NCI-H1930 (cell line): ENCODE results near the gene DRAM1.
"Not testable (repeated sequence)": the region's sequence is repeated elsewhere in the genome, so short reads cannot be mapped to it uniquely, and the experiment has no call there.

ENCODE experiments used
- DNase-seq, 2 experiments: peaks; one replicate each; lab custom pipeline; 2025; lab: John Stamatoyannopoulos, UW

The DRAM1 gene

DNA sequence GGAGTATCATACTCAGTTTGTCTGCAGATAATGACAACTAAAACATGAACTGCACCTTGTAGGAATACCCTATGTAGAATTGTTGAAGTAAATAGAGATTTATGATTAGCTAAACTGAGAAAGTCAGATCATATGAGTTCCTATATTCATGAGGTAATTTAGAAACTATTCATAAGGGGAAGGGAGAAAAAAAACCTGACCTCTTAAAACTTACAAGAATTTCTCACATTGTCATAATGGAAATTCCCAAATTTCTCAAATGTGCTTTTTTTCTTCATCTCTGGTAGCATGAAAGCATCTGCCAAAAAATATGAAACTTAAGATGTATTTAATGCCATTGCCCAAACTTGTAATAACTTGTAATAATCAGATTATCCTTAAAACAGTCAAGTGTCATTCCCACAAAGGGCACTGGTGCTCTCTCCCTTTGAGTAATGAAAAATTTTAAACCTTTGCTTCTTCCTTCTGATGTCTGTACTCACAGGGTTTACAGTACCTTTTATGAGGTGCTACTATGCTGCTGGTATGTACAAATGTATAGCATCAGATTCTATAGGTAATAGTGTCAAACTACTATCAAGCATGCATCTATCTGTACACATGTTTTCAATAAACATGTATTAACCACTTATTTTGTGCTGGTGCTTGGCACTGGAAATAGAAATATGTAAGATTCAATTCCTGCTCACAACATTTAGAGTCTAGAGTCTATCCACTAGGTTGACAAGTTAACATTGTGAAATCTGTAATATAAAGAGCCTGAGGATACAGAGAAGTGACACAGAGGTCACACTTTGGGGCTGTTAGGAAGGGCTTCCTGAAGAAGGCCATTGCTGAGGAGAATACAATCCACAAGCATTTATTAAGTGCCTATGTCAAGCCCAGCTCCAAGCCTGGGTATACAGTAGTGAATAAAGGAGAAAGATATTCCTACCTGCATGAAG, 17.4 kb upstream of the DRAM1 start:
- DNase-seq = no peak

DNA sequence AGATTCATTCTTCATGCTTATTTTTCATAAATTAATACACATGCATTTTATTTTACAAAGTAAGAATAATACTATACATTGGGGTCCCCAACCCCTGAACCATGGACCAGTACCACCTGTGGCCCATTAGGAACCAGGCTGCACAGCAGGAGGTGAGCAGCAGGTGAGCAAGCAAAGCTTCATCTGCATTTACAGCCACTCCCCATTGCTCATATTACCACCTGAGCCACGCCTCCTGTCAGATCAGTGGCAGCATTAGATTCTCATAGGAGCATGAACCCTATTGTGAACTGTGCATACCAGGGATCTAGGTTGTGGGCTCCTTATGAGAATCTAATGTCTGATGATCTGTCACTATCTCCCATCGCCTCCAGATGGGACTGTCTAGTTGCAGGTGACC, 15.7 kb upstream of the DRAM1 start:
- not testable (repeated sequence) for DNase-seq

DNA sequence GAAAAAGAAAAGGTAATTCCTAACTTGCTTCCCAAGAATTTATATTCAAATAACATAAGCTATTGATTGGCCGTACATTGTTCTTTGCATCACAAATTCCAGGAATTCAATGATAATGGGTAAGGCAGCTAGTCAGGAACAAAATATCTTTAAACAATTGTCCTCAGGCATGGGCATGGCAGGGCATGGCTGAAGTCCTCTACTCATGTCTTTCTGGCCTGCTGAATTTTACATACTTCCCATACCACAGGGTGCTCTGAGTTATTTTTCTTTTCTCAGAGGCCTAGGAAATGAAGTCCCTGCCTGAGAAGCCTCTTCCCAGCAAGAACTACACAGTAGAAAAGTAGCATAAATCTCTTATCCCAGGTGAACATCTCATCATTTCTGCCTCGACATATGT, 15.1 kb upstream of the DRAM1 start:
- no peak for DNase-seq

DNA sequence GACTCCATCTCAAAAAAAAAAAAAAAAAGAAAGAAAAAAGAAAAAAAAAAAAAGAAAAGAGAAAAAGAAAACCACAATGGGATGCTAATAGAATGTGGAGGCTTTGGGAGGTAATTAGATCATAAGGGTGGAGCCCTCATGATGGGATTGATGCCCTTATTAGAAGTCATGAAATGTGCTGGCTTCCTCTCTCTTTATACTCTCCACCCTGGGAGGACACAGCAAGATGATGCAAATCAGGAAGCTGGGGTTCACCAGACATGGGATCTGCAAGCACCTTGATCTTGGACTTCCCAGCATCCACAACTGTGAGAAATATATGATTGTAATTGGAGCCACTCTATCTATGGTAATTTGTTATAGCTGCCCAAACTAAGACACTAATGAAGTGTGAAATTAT, 13.4 kb upstream of the DRAM1 start:
- no peak for DNase-seq

DNA sequence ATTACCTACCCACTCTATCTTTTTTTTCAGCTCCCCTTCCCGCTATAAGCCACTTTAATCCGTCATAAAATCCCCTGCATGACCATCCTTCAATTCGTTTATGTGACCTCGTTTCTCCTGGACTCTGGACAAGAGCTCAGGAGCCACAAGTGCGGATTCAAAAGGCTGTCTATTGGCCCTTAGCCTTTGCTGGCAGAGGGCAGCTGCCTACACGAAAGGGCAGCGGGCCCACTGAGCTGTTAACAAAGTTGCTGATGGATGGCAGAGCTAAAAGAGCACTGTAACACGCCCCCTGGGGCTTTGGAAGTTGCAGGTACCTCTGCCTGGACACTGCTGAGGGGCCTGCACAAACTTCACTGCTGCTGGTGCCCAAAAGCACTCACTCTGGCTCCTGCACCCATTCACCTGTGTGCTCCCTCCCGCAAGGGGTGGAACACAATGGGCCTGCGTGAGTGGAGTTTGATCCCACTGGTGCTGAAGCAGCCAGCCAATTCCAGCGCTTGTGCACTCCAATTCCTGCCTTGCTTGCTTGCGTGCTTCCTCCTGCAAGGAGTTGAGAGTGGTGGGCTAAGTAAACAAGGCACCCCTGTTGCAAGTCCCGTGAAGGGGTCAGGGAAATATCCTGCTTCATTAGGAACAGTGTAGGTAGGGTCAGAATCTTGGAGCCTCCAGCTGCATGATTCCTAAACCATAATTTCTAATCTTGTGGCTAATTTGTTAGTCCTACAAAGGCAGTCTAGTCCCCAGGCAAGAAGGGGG, 10.6 kb upstream of the DRAM1 start:
- DNase-seq = no peak

DNA sequence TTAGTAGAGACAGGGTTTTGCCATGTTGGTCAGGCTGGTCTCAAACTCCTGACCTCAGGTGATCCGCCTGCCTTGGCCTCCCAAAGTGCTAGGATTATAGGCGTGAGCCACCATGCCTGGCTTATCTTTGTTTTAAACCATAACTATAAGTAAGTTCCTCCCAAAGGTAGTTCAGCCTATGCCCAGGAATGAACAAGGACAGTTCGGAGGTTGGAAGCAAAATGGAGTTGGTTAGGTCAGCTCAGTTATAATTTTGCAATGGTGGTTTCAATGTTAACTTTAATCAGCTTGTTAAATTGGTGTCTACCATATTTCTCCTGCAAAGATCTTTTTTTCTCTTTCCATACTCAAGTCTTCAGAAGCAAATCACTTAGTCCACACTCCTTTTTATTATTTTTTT, 9.8 kb upstream of the DRAM1 start:
- not testable (repeated sequence) for DNase-seq

DNA sequence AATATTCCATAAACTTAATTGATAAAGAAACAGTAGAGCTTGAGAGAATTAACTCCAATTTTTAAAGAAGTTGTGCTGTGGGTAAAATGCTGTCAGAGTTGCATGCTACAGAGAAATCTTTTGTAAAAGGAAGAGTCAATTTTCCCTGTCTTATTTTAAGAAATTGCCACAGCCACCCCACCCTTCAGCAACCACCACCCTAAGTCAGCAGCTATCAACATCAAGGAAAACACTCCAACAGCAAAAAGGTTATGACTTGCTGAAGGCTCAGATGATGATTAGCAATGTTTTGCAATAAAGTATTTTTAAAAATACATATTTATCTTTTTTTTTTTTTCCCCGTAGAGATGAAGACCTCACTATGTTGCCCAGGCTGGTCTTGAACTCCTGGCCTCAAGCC, 6.5 kb upstream of the DRAM1 start:
- no peak for DNase-seq

DNA sequence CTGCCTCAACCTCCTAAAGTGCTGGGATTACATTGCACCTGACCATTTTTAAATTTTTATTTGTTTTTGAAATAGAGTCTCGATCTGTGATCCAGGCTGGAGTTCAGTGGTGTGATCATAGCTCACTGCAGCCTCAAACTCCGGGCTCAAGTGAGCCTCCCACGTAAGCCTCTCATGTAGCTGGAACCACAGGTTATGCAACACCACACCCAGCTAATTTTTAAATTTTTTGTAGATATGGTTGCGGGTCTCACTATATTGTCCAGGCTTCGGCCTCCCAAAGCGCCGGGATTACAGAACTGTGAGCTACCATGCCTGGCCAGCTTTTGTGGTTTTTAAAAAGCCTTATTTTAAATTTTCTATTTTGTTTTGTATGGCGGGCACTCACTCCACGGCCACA, 2.2 kb upstream of the DRAM1 start:
- no peak for DNase-seq

DNA sequence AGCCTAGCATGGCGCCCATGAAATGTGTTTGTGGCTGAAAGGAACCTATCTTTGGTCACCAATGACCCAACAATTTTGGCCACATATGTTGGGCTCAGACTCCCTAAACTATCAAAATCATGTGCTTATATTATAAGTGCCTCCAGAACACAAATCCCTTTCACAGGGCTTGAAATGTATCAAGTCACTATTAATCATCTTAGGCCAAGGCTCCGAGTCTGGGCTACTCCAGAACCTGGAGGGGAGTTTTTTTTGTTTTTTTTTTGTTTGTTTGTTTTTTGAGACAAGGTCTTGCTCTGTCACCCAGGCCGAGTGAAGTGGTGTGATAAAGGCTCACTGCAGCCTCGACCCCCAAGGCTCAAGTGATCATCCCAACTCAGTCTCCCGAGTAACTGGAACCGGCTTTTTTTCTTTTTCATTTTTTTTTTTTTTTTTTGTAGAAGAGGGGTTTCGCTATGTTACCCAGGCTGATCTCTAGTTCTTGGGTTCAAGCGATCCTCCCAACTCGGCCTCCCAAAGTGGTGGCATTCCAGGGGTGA, 989 bp upstream of the DRAM1 start:
- no peak for DNase-seq

DNA sequence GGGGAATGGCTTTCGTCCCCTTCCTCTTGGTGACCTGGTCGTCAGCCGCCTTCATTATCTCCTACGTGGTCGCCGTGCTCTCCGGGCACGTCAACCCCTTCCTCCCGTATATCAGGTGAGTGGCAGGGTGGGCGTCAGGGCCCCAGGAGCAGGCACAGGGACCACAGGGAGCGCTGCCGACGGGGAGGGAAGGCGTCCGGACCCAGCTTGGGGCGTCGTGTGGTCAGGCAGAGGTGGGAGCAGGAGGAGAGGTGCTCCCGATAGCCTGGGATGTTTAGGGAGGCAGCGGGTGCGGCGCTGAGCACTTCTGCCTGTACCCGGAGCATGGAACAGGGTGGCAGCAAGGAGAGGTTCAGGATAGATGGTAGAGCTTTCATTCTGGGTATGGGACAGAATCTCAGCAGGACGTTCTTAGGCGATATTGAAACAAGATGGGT, 444 bp downstream of the DRAM1 start:
- DNase-seq = no peak

DNA sequence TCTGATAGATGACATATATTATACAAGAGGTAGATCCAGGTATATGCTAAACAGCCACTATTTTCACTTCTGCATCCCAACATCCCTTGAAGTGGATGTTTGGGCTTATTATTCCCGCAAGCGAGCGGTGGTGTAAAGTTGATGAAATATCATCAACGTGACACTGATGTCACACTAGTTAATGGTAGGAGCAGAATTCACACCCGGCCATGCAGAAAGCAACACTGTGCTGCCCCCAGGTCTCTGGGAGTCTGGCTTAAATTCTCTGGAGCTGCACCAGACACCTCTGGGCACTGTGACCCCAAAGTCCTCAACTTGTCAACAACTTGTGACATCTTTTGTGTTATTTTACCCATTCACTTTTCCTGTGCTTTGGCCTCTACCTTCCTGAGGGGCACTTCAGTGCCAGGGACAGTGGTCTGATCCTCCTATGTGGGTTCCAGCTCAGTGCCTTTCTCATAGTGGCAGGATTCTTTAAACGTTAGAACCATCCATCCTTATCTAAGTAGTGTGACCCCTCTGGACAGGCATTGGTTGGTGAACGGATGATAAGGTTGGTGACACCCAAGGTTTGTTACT, 952 bp downstream of the DRAM1 start:
- DNase-seq = no peak

DNA sequence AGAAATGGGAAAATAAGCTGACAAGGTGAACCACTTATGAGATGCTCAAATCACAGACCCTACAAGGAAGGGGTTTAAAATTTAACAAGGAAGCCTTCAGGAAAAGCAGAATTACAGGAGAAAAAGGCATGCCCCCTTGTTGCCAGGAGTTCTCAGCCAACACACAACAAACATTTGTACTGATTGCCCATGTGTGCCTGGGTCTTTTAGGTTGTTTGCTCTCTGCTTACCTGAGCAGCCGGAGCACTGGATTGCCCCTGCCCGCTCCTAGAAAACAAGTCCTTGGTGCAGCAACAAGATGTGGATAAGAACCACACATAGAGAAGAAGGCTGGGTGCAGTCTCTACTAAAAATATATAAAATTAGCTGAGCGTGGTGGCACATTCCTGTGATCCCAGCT, 3.4 kb downstream of the DRAM1 start:
- DNase-seq = no peak

DNA sequence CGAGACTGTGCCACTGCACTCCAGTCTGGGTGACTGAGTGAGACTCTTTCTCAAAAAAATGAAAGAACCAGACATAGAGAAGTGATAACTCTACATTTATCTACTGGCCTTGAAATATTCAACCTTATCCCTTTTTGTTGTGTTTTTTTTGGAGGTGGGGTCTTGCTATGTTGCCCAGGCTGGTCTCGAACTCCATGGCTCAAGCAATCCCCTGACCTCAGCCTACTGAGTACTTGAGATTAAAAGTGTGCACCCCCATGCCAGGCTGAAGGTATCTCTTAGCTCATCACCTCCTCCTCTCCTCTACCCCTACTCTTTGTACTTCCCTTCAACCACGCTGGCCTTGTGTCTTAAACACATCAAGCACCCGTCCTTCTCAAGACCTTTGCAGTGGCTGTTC, 3.8 kb downstream of the DRAM1 start:
- no peak for DNase-seq

DNA sequence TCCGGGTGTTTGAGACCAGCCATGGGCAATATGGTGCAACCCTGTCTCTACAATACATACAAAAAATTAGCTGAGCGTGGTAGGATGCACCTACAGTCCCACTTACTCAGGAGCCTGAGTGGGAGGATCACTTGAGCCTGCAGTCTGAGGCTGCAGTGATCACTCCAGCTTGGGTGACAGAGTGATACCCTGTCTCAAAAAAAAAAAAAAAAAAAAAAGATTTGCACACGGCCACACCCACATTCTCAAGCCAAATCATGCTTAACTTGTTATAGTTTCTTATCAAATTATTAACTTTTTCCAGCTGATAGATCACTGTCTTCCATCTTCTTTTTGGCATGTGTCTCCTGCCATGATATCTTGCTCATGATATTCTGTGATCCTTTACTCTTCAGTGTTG, 6.8 kb downstream of the DRAM1 start:
- no peak for DNase-seq

DNA sequence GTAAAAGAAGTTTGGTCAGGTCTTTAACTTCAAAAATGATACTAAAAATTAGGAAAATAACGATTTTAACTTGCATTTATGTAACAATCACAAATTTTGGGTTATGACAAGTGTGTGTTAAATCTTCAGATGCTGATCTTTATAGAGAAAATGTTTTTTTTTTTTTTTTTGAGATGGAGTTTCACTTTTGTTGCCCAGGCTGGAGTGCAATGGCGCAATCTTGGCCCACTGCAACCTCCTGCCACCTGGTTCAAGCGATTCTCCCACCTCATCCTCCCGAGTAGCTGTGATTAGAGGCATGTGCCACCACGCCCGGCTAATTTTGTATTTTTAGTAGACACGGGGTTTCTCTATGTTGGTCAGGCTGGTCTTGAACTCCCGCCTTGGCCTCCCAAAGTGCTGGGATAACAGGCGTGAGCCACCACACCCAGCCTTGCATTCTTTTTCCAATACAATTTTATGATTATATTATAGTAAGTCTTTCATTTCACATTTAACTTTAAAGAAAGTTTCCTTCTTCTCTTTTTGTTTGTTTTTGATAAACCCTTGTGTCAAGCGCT, 7.5 kb downstream of the DRAM1 start:
- DNase-seq = not testable (repeated sequence)

DNA sequence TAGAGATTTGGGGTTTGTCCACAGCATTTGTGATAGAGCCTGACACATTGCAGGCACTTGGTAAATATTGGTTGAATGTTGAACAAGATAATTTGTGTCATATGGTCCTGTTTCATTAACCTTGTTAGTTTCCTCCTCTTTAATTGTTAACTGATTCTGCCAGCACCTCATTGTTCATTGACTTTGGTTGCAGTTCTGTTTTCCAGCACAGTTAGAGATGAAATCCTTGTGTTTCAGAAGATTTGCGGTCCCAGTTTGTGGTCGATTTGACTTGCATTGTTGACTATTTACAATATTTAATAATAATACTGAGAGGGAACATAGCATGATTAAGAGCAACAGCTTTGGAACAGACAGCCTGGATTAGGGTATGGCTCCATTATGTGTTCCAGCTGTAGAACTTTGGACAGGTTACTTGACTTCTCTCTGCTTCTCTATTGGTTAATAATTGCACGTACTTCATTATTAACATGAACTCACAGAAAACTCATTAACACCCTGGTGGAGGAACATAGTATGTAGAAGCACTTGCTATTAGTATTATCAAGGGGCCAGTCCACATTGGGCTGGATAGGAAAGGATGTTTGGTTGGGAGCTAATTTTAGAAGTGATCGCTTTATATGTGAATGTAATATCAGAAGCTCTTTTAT, 8.7 kb downstream of the DRAM1 start:
- no peak for DNase-seq

DNA sequence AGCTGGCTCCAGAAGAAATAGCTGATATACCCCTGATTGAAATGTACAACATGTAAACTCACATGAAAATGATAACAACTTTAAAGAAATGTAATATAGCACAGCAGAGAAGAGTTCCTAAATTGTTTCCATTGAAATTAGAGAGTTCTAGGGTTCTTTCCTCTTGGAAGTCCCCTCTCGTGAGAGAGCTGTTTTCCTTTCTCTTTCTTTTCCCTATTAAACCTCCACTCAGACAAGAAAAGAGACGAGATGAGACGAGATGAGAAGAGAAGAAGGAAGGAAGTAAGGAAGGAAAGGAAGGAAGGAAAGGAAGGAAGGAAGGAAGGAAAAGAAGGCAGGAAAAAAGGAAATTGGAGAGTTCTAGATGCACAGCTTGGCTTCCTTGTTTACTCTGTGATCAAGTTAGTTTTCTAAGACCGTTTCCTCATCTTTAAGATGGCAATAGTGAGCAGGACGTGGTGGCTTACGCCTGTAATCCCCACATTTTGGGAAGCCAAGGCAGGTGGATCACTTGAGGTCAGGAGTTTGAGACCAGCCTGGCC, 11.9 kb downstream of the DRAM1 start:
- no peak for DNase-seq

DNA sequence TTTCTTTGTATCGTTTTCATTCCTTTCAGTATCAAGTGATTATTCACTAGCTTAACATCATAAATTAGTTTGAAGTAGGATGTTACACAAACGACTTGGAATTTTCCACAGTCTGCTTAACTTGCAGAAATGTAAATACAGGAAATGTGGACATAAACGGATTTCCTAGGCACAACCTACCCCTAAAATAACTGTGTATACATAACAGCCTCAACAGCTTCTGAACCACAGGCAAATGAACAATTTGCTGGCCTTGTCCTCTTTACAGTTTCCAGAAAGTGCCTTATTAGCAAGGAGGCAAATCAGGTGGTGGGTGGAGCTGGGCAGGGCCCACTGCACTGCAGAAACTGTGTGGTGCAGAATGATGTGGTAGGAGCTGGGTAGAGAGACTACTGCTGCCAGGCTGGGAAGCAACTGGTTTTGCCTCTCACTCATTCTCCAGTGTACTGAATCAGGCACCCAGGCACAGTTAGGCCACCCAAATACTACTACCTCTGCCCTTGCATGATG, 14.1 kb downstream of the DRAM1 start:
- no peak for DNase-seq

DNA sequence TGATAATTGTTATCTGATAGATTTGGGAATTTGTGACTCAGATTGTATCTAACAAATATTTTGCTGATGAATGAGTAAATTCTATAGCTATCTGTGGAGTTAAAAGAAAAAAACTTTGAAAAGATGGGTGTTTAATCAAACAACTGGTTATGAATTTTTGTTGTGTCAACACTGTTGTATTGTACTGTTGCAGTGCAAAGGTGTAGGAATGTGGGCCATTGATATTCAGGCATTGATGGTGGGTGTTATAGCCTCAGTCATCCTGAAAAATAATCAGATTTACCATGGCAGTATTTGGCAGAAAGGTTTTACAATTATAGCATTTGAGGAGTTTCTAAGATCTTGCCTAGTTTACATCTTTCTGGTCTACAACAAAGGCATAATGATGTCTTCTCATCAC, 15.4 kb downstream of the DRAM1 start:
- no peak for DNase-seq

DNA sequence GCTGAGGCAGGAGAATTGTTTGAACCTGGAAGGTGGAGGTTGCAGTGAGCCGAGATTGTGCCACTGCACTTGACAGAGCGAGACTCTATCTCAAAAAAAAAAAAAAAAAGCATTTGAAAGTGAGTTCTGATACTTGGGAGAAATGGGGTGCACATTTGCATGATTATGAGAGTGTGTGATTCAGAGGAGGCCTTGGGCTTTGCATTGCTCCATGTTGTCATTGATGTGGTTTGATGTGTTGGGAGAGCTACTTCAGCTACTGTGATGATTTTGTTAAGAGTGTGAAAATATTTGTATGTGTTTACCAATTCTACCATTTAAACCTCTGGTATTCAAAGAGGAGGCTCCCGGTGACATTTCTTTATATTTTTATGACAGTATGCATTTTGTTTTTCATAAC, 24.4 kb downstream of the DRAM1 start:
- DNase-seq = no peak

DNA sequence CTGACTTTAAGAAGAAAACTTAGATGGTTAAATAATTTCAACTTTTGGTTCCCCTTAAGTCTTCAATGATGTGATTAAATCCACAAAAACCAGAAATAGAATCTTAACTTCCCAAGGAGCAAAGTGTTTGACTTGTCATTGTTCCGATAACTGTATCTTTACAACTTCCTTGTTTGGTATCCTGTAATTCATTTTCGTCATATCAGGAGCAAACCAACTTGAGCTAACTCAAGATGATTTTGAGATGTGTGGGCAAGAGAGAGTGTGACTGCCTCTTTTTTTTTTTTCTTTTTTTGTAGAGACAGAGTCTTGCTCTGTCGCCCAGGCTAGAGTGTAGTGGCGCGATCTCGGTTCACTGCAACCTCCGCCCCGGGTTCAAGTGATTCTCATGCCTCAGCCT, 25.3 kb downstream of the DRAM1 start:
- DNase-seq = no peak
